GM12801 (cell line): ENCODE results near the gene NTM.

Experiments used
- CTCF ChIP-seq: IDR thresholded peaks from one replicate; pipeline ENCODE4 v1.5.1; 2011; ENCODE audit warnings: control low read depth; ENCODE audit not compliant: insufficient read length; ENCODE audit errors: extremely low read depth

The NTM gene

GRCh38 chr11:131978351-131978750 is 607.9 kb downstream of the NTM start:
- TF ChIP-seq CTCF: no peak

- no peak for TF ChIP-seq CTCF
Measured at GRCh38 chr11:131979364-131979763, 608.9 kb downstream of the NTM start.

GRCh38 chr11:131980199-131980598 is 609.8 kb downstream of the NTM start:
- no peak for TF ChIP-seq CTCF

GRCh38 chr11:131980888-131981668 is 610.7 kb downstream of the NTM start:
- no peak for TF ChIP-seq CTCF

GRCh38 chr11:131982154-131982553 is 611.7 kb downstream of the NTM start:
- no peak for TF ChIP-seq CTCF

- no peak for TF ChIP-seq CTCF
Measured at GRCh38 chr11:131985846-131986301, 615.5 kb downstream of the NTM start.

- no peak for TF ChIP-seq CTCF
Measured at GRCh38 chr11:131987703-131988102, 617.3 kb downstream of the NTM start.

GRCh38 chr11:131991606-131992005 is 621.2 kb downstream of the NTM start:
- TF ChIP-seq CTCF: no peak
